ENCODE results near the gene PRDM16.
"Not testable (repeated sequence)": the region's sequence is repeated elsewhere in the genome, so short reads cannot be mapped to it uniquely, and the experiment has no call there.

Gene PRDM16

DNA sequence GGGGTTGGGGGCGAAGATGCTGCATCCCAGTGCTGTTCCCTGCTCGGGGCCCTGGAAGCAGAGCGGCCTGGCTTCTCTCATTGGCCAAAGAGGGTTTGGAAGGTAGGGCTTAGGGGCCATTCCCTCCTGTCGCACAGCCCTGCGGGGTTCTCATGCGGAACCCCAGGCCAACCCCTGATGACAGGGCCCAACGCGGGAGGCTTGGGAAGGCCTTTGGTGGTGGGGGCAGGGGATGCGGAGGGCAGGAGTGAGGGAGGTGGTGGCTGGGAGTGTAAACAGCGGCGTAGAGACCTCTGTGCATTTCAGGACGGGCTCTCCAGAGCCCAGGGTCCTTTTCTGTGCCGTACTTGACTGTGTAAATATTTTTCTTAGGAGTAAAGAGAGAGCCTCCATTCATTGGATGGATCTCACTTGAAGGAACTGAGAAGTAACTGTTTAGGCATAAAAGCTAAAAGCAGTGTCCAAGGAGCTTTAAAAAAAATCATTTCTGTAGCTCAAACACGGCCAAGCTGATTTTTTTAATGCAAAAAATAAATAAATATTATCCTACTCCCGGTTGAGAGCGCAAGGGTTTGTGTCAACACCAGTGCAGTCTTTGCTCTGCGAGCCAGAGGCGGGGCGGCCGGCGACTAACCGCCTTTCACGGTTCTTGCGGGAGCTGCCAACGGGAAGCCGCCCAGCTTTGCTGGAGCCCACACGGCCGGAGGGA lies 169.1 kb downstream of the PRDM16 start:
- ChIA-PET POLR2A (ENCODE audit: low non-redundant PET) (no interaction called here), CTCF (no interaction called here)
- TF ChIP-seq, protein P1, sequence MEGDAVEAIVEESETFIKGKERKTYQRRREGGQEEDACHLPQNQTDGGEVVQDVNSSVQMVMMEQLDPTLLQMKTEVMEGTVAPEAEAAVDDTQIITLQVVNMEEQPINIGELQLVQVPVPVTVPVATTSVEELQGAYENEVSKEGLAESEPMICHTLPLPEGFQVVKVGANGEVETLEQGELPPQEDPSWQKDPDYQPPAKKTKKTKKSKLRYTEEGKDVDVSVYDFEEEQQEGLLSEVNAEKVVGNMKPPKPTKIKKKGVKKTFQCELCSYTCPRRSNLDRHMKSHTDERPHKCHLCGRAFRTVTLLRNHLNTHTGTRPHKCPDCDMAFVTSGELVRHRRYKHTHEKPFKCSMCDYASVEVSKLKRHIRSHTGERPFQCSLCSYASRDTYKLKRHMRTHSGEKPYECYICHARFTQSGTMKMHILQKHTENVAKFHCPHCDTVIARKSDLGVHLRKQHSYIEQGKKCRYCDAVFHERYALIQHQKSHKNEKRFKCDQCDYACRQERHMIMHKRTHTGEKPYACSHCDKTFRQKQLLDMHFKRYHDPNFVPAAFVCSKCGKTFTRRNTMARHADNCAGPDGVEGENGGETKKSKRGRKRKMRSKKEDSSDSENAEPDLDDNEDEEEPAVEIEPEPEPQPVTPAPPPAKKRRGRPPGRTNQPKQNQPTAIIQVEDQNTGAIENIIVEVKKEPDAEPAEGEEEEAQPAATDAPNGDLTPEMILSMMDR (conservative IDR thresholded peaks at IDR 0.05; ENCODE audit: low read depth): no peak

DNA sequence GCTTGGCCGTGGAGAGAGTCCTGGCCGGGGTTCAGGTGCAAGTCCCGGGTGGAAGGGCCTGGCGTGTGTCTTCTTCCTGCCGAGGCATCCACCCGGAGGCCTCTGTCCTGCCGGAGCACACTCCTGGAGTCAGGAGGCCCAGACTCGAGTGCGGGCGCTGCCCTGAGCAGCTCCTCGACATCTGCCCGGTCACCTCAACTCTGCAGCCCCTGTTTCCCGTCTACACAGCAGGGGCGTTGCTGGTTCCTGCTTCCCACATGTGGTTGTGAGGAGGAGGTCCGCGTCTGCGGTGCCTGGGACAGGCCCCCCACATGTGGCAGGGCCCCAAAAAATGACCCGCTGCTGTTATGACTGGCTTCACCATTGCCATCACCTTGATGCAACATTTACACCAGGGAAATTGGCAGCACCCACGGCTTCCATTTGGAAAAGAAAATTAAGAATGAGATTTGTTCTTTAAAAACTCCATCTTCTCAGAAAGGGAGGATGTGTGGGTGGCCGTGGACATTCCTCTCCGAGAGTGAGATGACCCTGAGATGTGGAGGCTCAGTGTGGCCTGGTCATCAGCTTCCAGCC lies 169.8 kb downstream of the PRDM16 start:
- TF ChIP-seq, protein P1 (conservative IDR thresholded peaks at IDR 0.05; ENCODE audit: low read depth): no peak

More for the DNA sequence above, 169.1 kb downstream of the PRDM16 start:
- DNase-seq (ENCODE audit: low spot score): no peak
- H3K27ac ChIP-seq: no peak overlapping the region

DNA sequence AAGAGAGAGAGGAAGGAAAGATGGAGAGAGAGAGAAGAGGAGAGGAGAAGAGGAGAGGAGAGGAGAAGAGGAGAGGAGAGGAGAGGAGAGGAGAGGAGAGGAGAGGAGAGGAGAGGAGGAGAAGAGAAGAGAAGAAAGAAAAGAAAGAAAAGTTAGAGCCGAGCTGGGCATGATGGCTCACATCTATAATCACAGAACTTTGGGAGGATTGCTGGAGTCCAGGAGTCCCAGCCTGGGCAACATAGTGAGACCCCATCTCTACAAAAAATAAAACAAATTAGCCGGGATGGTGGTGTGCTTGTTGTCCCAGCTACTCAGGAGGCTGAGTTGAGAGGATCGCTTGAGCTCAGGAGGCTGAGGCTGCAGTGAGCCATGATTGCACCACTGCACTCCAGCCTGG lies 171.0 kb downstream of the PRDM16 start:
- POLR2A ChIA-PET (ENCODE audit: low non-redundant PET); H3K27ac ChIP-seq; CTCF ChIA-PET; DNase-seq (ENCODE audit: low spot score): not testable (repeated sequence)

More for the DNA sequence above, 169.8 kb downstream of the PRDM16 start:
- CTCF ChIA-PET: no interaction called here
- no peak overlapping the region for H3K27ac ChIP-seq
- DNase-seq (ENCODE audit: low spot score): no peak
- POLR2A ChIA-PET (ENCODE audit: low non-redundant PET): no interaction called here

DNA sequence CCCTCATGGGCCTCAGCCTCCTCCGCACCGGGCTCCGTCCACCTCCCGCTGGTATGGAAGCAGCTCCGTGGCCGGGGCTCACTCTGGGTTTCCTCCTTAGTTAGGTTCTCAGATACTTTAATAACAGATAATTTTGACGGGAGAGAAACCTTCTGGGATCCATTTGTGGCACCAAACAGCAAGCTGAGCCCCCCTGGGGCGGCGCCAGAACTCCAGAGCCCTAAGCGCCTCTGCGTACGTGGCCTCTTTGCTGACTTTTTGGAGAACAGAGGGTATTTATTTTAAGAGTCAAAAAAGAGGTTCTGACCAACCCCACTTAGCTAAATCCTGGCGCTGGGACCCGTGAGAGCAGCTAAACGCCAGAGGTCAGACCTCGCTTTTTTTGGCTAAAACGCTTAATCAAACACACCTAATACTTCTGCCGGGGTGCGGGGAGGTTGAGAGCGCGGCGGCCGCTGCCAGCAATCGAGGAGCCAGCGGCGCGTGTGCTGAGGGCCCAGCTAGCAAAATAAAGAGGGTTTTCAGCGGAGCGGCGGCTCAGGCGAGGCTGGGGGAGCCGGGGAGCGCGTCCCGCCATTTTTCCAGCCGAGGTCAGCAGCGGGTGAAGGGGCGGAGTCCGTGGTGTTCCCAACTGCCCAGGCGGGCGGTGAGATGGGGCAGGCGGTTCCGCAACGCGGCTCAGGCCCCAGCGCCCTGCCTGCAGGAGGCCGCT lies 171.7 kb downstream of the PRDM16 start:
- ChIA-PET CTCF (no interaction called here), POLR2A (ENCODE audit: low non-redundant PET) (no interaction called here)
- H3K27ac ChIP-seq: no peak overlapping the region
- no peak for DNase-seq (ENCODE audit: low spot score)
- TF ChIP-seq, protein P1 (conservative IDR thresholded peaks at IDR 0.05; ENCODE audit: low read depth): no peak

DNA sequence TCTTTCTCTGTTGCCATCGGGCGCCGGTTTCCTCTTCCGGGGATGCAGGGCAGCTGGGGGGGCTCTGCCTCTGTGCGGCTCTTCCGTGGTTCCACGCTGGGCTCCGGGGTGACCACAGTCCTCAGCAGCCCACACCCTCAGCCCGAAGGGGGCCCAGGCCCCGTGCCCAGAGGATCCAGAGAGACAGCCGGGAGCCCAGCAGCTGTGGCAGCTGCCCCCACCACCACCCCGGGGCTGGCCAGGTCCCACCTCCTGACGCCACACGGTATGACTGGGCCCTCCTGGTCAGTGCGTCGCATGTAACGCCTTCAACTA lies 172.2 kb downstream of the PRDM16 start:
- POLR2A ChIA-PET (ENCODE audit: low non-redundant PET): no interaction called here
- no peak overlapping the region for H3K27ac ChIP-seq
- DNase-seq (ENCODE audit: low spot score): no peak
- CTCF ChIA-PET: no interaction called here
- TF ChIP-seq, protein P1 (conservative IDR thresholded peaks at IDR 0.05; ENCODE audit: low read depth): no peak

DNA sequence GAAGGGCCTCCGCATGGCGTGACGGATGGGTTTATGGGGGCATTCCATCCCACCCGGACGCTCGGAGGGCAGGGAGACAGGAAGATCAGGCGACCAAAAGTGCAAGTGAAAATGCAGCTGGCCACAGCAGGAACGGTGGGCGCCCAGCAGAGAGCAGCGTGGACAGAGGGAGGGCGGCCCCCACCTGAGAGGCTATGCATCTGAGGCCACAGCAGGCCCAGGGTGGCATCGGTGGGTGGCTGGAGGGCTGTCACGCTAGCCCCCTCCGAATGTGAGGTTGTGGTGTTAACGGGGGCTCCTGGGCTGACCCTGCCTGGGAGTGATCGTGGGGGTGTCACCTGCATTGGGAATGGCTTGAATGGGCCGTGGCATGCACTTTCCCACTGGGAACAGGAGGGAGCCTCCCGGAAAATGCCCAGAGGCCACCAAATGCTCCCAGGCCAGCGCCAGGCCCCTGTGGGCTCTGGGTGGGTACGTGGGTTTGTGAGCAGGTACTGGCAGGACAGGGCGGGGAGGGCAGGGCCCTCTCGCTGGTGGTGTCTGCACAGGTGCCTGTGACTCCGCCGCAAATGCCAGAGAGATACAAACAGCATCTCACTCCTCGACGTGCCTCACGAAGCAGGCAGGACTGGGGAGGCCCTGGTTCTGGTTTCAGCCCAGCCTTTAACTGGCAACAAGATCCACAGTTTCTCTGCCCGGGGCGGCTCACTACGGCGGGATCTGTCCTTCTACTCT lies 172.8 kb downstream of the PRDM16 start:
- H3K27ac ChIP-seq: no peak overlapping the region
- CTCF ChIA-PET: no interaction called here
- DNase-seq (ENCODE audit: low spot score): no peak
- TF ChIP-seq, protein P1 (conservative IDR thresholded peaks at IDR 0.05; ENCODE audit: low read depth): no peak
- POLR2A ChIA-PET (ENCODE audit: low non-redundant PET): no interaction called here
